ENCODE measurements around the gene GPR141.
A peak's percentile ranks its signal among the peaks of the same experiment; 100 is the strongest.

The GPR141 gene

GRCh38 chr7:37732888-37733287 is 49.3 kb downstream of the GPR141 start:
- DNase-seq, result no peak

GRCh38 chr7:37735196-37735595 is 51.6 kb downstream of the GPR141 start:
- no peak for DNase-seq

- no peak for DNase-seq
Measured at GRCh38 chr7:37738321-37738720, 54.8 kb downstream of the GPR141 start.

- no peak for DNase-seq
Measured at GRCh38 chr7:37740398-37740797, 56.8 kb downstream of the GPR141 start.

GRCh38 chr7:37741776-37742175 is 58.2 kb downstream of the GPR141 start:
- peak; percentile 72 to 75 for DNase-seq

- no peak for DNase-seq
Measured at GRCh38 chr7:37751096-37751495, 67.5 kb downstream of the GPR141 start.

GRCh38 chr7:37753398-37754050 is 70.0 kb downstream of the GPR141 start:
- no peak for DNase-seq

GRCh38 chr7:37756797-37757551 is 73.4 kb downstream of the GPR141 start:
- peak; percentile 19 to 22 for DNase-seq

- no peak for DNase-seq
Measured at GRCh38 chr7:37757563-37757962, 74.0 kb downstream of the GPR141 start.

- DNase-seq, result no peak
Measured at GRCh38 chr7:37758501-37759045, 75.0 kb downstream of the GPR141 start.

- no peak for DNase-seq
Measured at GRCh38 chr7:37759526-37759925, 76.0 kb downstream of the GPR141 start.

- DNase-seq, result no peak
Measured at GRCh38 chr7:37765421-37765829, 81.9 kb downstream of the GPR141 start.

GRCh38 chr7:37765872-37766525 is 82.4 kb downstream of the GPR141 start:
- peak; percentile 90 to 94 for DNase-seq

GRCh38 chr7:37768611-37769010 is 85.0 kb downstream of the GPR141 start:
- DNase-seq, result no peak

GRCh38 chr7:37769291-37769690 is 85.7 kb downstream of the GPR141 start:
- no peak for DNase-seq

- DNase-seq, result no peak
Measured at GRCh38 chr7:37769726-37770125, 86.2 kb downstream of the GPR141 start.

GRCh38 chr7:37770838-37771237 is 87.3 kb downstream of the GPR141 start:
- DNase-seq, result no peak

- no peak for DNase-seq
Measured at GRCh38 chr7:37771342-37771741, 87.8 kb downstream of the GPR141 start.

- DNase-seq, result no peak
Measured at GRCh38 chr7:37771801-37772200, 88.2 kb downstream of the GPR141 start.

- no peak for DNase-seq
Measured at GRCh38 chr7:37775921-37776320, 92.4 kb downstream of the GPR141 start.

GRCh38 chr7:37781156-37781555 is 97.6 kb downstream of the GPR141 start:
- no peak for DNase-seq

GRCh38 chr7:37782166-37782565 is 98.6 kb downstream of the GPR141 start:
- no peak for DNase-seq

- no peak for DNase-seq
Measured at GRCh38 chr7:37784015-37784414, 100.4 kb downstream of the GPR141 start.

All from Kasumi-1 (cell line).